CD4-positive, alpha-beta memory T cell (primary cell): ENCODE results near the gene IL19. TPM values are rescaled to one million over a fixed set of nuclear protein-coding genes. Genes with fewer than 3 reads are reported as not detected.

Source experiments
- CTCF ChIA-PET: fragments of 350-600 bp; sonication (Branson Sonifier 250); formaldehyde crosslinking; loops from one replicate; lab custom pipeline; 2021; ENCODE audit warnings: inconsistent platforms; ENCODE audit not compliant: partially characterized antibody; lab: Charles Lee
- POLR2A ChIA-PET: fragments of 350-600 bp; sonication (Branson Sonifier 250); formaldehyde crosslinking; loops from one replicate; lab custom pipeline; 2021; ENCODE audit not compliant: partially characterized antibody; lab: Charles Lee
- DNase-seq, 5 donors: peaks; one replicate each; pipeline versions ENCODE4 v3.0.0 to v3.0.0-alpha.2; 2020 to 2022; ENCODE audit warnings: mixed read lengths in 1 of 5
- H3K27ac ChIP-seq: one replicate; pipeline ENCODE4 v1.7.0; 2013; ENCODE audit warnings: low read depth, low read length
- H3K27me3 ChIP-seq: 2 replicates; pipeline ENCODE4 v1.7.0; 2013; ENCODE audit warnings: mild to moderate bottlenecking, low read length, moderate library complexity; ENCODE audit not compliant: insufficient read depth
- H3K36me3 ChIP-seq: 2 replicates; pipeline ENCODE4 v1.7.0; 2013; ENCODE audit warnings: mild to moderate bottlenecking, low read length, moderate library complexity; ENCODE audit not compliant: insufficient read depth
- H3K4me1 ChIP-seq: 2 replicates; pipeline ENCODE4 v1.7.0; 2013; ENCODE audit warnings: mild to moderate bottlenecking, low read length, moderate library complexity; ENCODE audit not compliant: insufficient read depth
- H3K4me3 ChIP-seq, 2 donors: one replicate each; pipeline ENCODE4 v1.7.0; 2013; ENCODE audit warnings: low read length in 2 of 2, mild to moderate bottlenecking in 1 of 2
- H3K9me3 ChIP-seq, 2 donors: one replicate each; pipeline ENCODE4 v1.7.0; 2013; ENCODE audit warnings: low read length in 2 of 2, control low read depth in 1 of 2; ENCODE audit not compliant: control insufficient read depth in 1 of 2
- H3K27ac Mint-ChIP-seq, 7 donors: one replicate each; pipeline ENCODE4 v1.8.0; 2020 to 2021; ENCODE audit warnings: mixed read lengths in 7 of 7, mild to moderate bottlenecking in 6 of 7, inconsistent platforms in 3 of 7, moderate library complexity in 3 of 7
- H3K27me3 Mint-ChIP-seq, 2 donors: one replicate each; pipeline ENCODE4 v1.8.0; 2020 to 2021; ENCODE audit warnings: mixed read lengths in 2 of 2
- H3K36me3 Mint-ChIP-seq, 2 donors: one replicate each; pipeline ENCODE4 v1.8.0; 2020 to 2021; ENCODE audit warnings: mixed read lengths in 2 of 2, inconsistent platforms in 1 of 2, mild to moderate bottlenecking in 1 of 2
- H3K4me1 Mint-ChIP-seq, 4 donors: one replicate each; pipeline ENCODE4 v1.8.0; 2020 to 2021; ENCODE audit warnings: mixed read lengths in 4 of 4, mild to moderate bottlenecking in 1 of 4
- H3K4me3 Mint-ChIP-seq, 8 donors: one replicate each; pipeline ENCODE4 v1.8.0; 2020 to 2021; ENCODE audit warnings: mixed read lengths in 8 of 8, mild to moderate bottlenecking in 7 of 8, moderate library complexity in 6 of 8, inconsistent platforms in 3 of 8
- H3K9me3 Mint-ChIP-seq, 8 donors: one replicate each; pipeline ENCODE4 v1.8.0; 2020 to 2021; ENCODE audit warnings: mixed read lengths in 8 of 8, mild to moderate bottlenecking in 5 of 8, inconsistent platforms in 3 of 8, moderate library complexity in 1 of 8
- intact Hi-C: fragments of 100-400 bp; cut with micrococcal nuclease; formaldehyde crosslinking; loops from one replicate; pipeline ENCODE4 v1.15.1; 2023
- polyA plus RNA-seq, 2 donors: library from polyadenylated mRNA; unstranded; fragments of 300-500 nt; fragmentation: Illumina TruSeq; gene quantifications; one replicate each; pipeline ENCODE4 v1.2.3, GENCODE V29; 2021
- total RNA-seq, 2 experiments: library from RNA; stranded (reverse); gene quantifications; one replicate each; pipeline ENCODE4 v1.2.3, GENCODE V29; 2021

Gene IL19
- total and polyA plus RNA-seq, 4 experiments from 2014 or later: not detected

DNA sequence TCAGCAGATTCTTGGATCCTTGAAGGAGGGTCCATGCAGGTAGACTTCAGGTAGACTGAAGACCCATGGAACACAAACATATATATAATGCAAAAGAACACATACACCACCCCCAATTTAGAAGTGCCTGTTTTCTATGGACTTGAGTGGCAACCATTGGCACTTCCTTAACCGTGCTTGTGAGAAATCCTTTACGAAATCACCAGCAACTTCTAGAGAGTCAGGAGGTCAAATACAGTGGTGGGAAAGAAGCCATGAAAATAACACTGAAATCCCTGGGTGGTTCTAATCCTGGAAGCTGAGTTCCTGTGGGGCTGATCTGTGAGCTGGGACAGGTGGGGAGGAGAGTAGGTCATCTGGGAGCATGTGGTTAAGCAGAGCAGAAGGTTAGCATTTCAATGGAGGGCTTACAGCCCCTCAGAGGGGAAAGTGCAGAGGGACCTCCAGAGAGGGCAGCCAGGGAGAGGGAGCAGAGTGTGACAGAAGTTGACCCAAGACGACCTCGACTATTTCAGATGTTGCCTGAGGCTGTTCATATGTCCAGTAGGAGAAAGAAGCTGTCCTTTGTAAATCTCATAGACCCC lies 14.7 kb downstream of the IL19 start:
- Histone ChIP-seq H3K27ac (peak overlapping the region; percentile 46), H3K9me3 (no peaks in the 10 kb centered on the region), H3K4me1 (peaks cover 37% of the 10 kb centered on the region), H3K4me3 (peak overlapping the region in 1 of 2 donors; percentile 3), H3K36me3 (no peaks in the 10 kb centered on the region), H3K27me3 (no peaks in the 10 kb centered on the region)
- Mint-ChIP-seq H3K4me1 (peaks cover 37 to 68% (median 50%) of the 10 kb centered on the region in 4 donors), H3K27me3 (no peaks in the 10 kb centered on the region), H3K36me3 (no peaks in the 10 kb centered on the region), H3K4me3 (peak overlapping the region in 7 of 8 donors; percentile 22 to 84 (median 70)), H3K9me3 (peaks cover 0 to 3% (median 0%) of the 10 kb centered on the region in 8 donors), H3K27ac (peak overlapping the region; percentile 83 to 96 (median 93))
- no peak for DNase-seq
- ChIA-PET POLR2A (interaction anchor here (0.9 to 12.7 kb wide), 8 partner anchors 9 to 137 kb away, joined by 3 to 110 read pairs (median 5); partner anchors contain the start of genes FCMR, IL10 and IL19), CTCF (interaction anchor here (1.1 to 5.2 kb wide), 8 partner anchors 11 to 148 kb away, joined by 3 to 25 read pairs (median 4); no protein-coding TSS in a partner anchor)
- intact Hi-C loops: loop anchor here (2.0 kb wide), 1 partner anchor 14 kb away; the partner anchor contains the start of gene IL19

DNA sequence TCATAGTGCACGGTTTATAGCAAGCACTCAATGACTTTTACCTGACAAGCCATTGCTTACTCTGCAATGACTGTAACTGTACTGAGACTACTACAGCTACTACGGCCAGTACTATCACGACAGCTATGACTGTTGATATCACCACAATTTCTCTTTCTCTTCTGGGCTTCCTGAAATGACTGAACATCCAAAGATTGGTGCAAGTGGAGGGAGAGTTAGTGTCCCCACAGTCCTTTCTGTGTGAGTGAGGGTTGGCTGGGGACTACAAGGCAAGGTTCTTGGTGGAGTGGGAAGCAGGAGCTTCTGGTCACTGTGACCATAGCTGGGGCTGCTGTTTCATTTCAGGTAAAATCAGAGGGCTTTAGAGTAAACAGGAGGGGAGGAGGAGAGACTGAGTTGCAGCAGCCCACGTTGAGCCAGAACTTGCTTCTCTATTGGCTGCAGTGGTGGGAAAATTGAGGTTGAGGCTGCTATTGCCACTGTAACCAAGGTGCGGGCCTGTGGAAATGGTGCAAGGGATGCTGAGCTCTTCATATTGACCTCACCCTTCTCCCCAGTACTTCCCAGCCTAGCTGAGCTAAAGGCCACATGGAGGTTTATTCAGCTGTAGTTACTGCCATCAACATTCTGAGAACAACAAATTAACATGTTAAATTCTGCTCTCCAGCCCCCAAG lies 15.8 kb downstream of the IL19 start:
- H3K4me3 Mint-ChIP-seq: peak overlapping the region in 1 of 8 donors; percentile 27
- H3K36me3 ChIP-seq: no peaks in the 10 kb centered on the region
- H3K27me3 ChIP-seq: no peaks in the 10 kb centered on the region
- H3K4me1 Mint-ChIP-seq: peaks cover 44 to 79% (median 59%) of the 10 kb centered on the region in 4 donors
- no peaks in the 10 kb centered on the region for H3K36me3 Mint-ChIP-seq
- intact Hi-C loops: no loop called here
- peaks cover 45% of the 10 kb centered on the region for H3K4me1 ChIP-seq
- H3K4me3 ChIP-seq: no peak overlapping the region
- POLR2A ChIA-PET: interaction anchor here (0.9 to 12.7 kb wide), 8 partner anchors 8 to 135 kb away, joined by 3 to 110 read pairs (median 5); partner anchors contain the start of genes FCMR, IL10 and IL19
- no peak for DNase-seq
- H3K27ac Mint-ChIP-seq: peak overlapping the region in 4 of 7 donors; percentile 22 to 68 (median 50)
- H3K27me3 Mint-ChIP-seq: no peaks in the 10 kb centered on the region
- no peak overlapping the region for H3K27ac ChIP-seq
- H3K9me3 Mint-ChIP-seq: peaks cover 0 to 3% (median 0%) of the 10 kb centered on the region in 8 donors
- H3K9me3 ChIP-seq: no peaks in the 10 kb centered on the region
- CTCF ChIA-PET: interaction anchor here (0.6 to 5.2 kb wide), 12 partner anchors 10 to 147 kb away, joined by 3 to 25 read pairs (median 4); no protein-coding TSS in a partner anchor

- no peak overlapping the region for H3K27ac ChIP-seq
- Mint-ChIP-seq H3K27me3 (no peaks in the 10 kb centered on the region), H3K4me3 (no peak overlapping the region), H3K4me1 (peaks cover 48 to 86% (median 60%) of the 10 kb centered on the region in 4 donors), H3K27ac (peak overlapping the region in 2 of 7 donors; percentile 0 to 7), H3K36me3 (no peaks in the 10 kb centered on the region), H3K9me3 (peaks cover 0 to 3% (median 0%) of the 10 kb centered on the region in 8 donors)
- H3K36me3 ChIP-seq: no peaks in the 10 kb centered on the region
- DNase-seq: no peak
- ChIA-PET POLR2A (interaction anchor here (0.5 to 12.7 kb wide), 4 partner anchors 10 to 20 kb away, joined by 3 to 110 read pairs (median 24); partner anchors contain the start of genes IL10 and IL19), CTCF (interaction anchor here (0.7 to 5.2 kb wide), 4 partner anchors 11 to 61 kb away, joined by 3 to 25 read pairs (median 13); no protein-coding TSS in a partner anchor)
- no peaks in the 10 kb centered on the region for H3K27me3 ChIP-seq
- H3K4me1 ChIP-seq: peaks cover 50% of the 10 kb centered on the region
- intact Hi-C loops: no loop called here
- H3K9me3 ChIP-seq: no peaks in the 10 kb centered on the region
- no peak overlapping the region for H3K4me3 ChIP-seq
Measured at GRCh38 chr1:206787891-206788290, 17.3 kb downstream of the IL19 start.

GRCh38 chr1:206788487-206789050 lies 18.0 kb downstream of the IL19 start:
- intact Hi-C loops: no loop called here
- Mint-ChIP-seq H3K4me3 (no peak overlapping the region), H3K4me1 (peaks cover 47 to 84% (median 59%) of the 10 kb centered on the region in 4 donors), H3K9me3 (peaks cover 0 to 3% (median 0%) of the 10 kb centered on the region in 8 donors), H3K36me3 (no peaks in the 10 kb centered on the region), H3K27me3 (no peaks in the 10 kb centered on the region), H3K27ac (no peak overlapping the region)
- Histone ChIP-seq H3K36me3 (no peaks in the 10 kb centered on the region), H3K4me1 (peaks cover 44% of the 10 kb centered on the region), H3K9me3 (no peaks in the 10 kb centered on the region), H3K27ac (no peak overlapping the region), H3K27me3 (no peaks in the 10 kb centered on the region), H3K4me3 (no peak overlapping the region)
- no peak for DNase-seq
- ChIA-PET POLR2A (interaction anchor here (1.3 to 12.7 kb wide), 3 partner anchors 14 to 19 kb away, joined by 3 to 110 read pairs (median 46); partner anchors contain the start of genes IL10 and IL19), CTCF (interaction anchor here (0.7 to 3.6 kb wide), 4 partner anchors 10 to 53 kb away, joined by 3 to 20 read pairs (median 4); no protein-coding TSS in a partner anchor)

DNA sequence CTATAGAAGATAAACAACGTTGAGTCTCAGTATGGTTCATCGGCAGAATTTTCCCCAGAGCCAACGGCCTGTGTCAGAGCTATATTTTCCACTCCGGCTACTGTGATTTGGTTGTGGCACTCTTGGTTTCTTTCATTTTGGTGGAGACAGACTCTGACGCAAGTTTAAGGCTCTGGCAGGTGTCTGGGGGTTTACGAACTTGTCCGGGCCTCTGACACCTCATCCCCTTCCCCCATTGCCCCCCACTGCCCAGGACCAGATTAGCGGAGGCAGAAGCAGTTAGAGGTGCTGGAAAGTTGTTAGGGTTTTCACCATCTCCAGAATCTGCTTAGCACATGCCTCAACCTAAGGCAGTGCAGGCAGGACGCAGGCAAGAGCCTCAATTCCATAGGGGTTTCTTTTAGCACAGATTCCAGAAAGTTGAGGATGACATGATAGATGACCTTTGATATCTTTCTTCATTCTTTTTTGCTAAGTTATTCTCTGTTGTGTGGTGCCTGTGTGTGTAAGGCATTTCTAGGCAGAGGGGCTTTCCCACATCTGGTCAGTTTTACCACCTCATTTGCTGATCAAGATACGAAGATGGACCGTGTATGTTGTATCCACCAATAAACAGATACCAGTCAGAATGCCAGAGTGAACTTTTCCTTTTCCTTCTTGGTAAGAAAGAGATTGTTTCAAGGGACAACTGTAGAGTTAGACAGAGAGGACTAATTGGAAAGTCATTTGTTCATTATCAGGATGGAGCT lies 20.1 kb downstream of the IL19 start:
- peaks cover 41% of the 10 kb centered on the region for H3K4me1 ChIP-seq
- POLR2A ChIA-PET: interaction anchor here (0.8 to 12.7 kb wide), 4 partner anchors 13 to 128 kb away, joined by 3 to 110 read pairs (median 8); partner anchors contain the start of genes IL10 and IL19
- no peak for DNase-seq
- H3K27me3 Mint-ChIP-seq: peaks cover 0 to 2% of the 10 kb centered on the region in 2 donors
- peaks cover 0 to 3% (median 0%) of the 10 kb centered on the region in 8 donors for H3K9me3 Mint-ChIP-seq
- H3K4me1 Mint-ChIP-seq: peaks cover 38 to 84% (median 56%) of the 10 kb centered on the region in 4 donors
- H3K27me3 ChIP-seq: no peaks in the 10 kb centered on the region
- no peak overlapping the region for H3K27ac ChIP-seq
- H3K9me3 ChIP-seq: no peaks in the 10 kb centered on the region
- intact Hi-C loops: no loop called here
- peak overlapping the region in 6 of 7 donors; percentile 44 to 88 (median 74) for H3K27ac Mint-ChIP-seq
- peak overlapping the region in 6 of 8 donors; percentile 16 to 75 (median 43) for H3K4me3 Mint-ChIP-seq
- CTCF ChIA-PET: interaction anchor here (0.9 to 2.6 kb wide), 4 partner anchors 8 to 64 kb away, joined by 3 to 15 read pairs (median 4); no protein-coding TSS in a partner anchor
- no peaks in the 10 kb centered on the region for H3K36me3 Mint-ChIP-seq
- no peaks in the 10 kb centered on the region for H3K36me3 ChIP-seq
- no peak overlapping the region for H3K4me3 ChIP-seq

DNA sequence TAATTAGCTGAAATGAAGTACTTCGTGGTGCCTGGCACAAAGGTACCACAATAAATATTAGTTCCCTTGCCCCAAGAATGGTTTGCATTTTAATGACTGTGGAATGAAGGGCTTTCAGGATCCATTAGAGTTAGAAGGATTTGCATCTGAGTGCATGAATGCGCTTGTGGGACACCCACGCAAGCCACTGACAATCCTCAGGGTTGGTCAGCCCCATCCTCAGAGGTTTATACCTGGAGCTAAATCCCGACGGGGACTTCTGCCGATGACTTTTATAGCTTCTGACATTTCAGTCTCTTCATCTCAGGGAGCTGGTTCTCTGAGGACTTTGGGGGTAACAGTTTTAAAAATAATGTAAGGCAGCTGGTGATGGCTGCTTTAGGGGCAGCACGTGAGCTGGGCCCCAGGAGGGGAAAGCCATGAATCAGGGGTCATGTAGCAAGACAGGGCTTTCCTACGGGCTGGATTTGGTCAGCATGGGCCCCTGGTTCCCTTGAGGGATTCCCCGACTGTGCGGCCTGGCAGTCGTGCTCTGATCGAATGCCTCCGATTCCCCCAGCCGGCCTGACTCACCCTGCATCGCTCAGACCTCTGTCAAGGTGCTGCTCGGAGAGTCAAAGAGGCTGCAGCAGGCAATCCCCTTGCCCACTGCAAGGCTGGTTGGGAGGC lies 22.5 kb downstream of the IL19 start:
- peaks cover 43% of the 10 kb centered on the region for H3K4me1 ChIP-seq
- H3K27me3 ChIP-seq: no peaks in the 10 kb centered on the region
- CTCF ChIA-PET: interaction anchor here (1.2 to 2.6 kb wide), 2 partner anchors 57 to 67 kb away, joined by 5 to 15 read pairs; no protein-coding TSS in a partner anchor
- Mint-ChIP-seq H3K27ac (peak overlapping the region in 1 of 7 donors; percentile 24), H3K27me3 (peaks cover 0 to 2% of the 10 kb centered on the region in 2 donors), H3K4me1 (peaks cover 26 to 79% (median 45%) of the 10 kb centered on the region in 4 donors), H3K9me3 (no peaks in the 10 kb centered on the region), H3K36me3 (no peaks in the 10 kb centered on the region), H3K4me3 (peak overlapping the region in 1 of 8 donors; percentile 36)
- H3K36me3 ChIP-seq: no peaks in the 10 kb centered on the region
- H3K9me3 ChIP-seq: no peaks in the 10 kb centered on the region
- no peak overlapping the region for H3K4me3 ChIP-seq
- POLR2A ChIA-PET: interaction anchor here (0.9 to 12.7 kb wide), 2 partner anchors 23 to 35 kb away, joined by 3 to 110 read pairs; partner anchors contain the start of genes IL10 and IL19
- DNase-seq: no peak
- no peak overlapping the region for H3K27ac ChIP-seq
- intact Hi-C loops: no loop called here
